ENCODE results near the gene NR2E3. TPM values are rescaled to one million over a fixed set of nuclear protein-coding genes. Genes with fewer than 3 reads are reported as not detected.

The NR2E3 gene
- total and polyA plus RNA-seq, 2 donors from 2014 or later = 0.19 TPM; not detected in 1

GRCh38 chr15:71782422-71783165, 27.8 kb upstream of the NR2E3 start:
- intact Hi-C loops (cut with DNase I) = no loop called here
- no peaks in the 10 kb centered on the region for H3K27me3 ChIP-seq (ENCODE audit: control insufficient read depth, insufficient read depth, low read length)
- H3K4me1 ChIP-seq (ENCODE audit: control insufficient read depth in 2 of 3, insufficient read depth in 2 of 3, low read depth in 1 of 3, low read length in 3 of 3) = peaks cover 0 to 7% (median 6%) of the 10 kb centered on the region in 3 donors
- no peak overlapping the region for H3K27ac ChIP-seq (ENCODE audit: low read depth in 2 of 2, low read length in 2 of 2)
- FAIRE-seq (no peak), DNase-seq (no peak)
- H3K36me3 ChIP-seq (ENCODE audit: control insufficient read depth in 2 of 3, insufficient read depth in 3 of 3, low read length in 3 of 3) = no peaks in the 10 kb centered on the region
- H3K9me3 ChIP-seq (ENCODE audit: control insufficient read depth in 2 of 3, insufficient read depth in 1 of 3, low read length in 3 of 3) = no peaks in the 10 kb centered on the region
- no peak overlapping the region for H3K4me3 ChIP-seq (ENCODE audit: low read length in 3 of 3)
- TF ChIP-seq CTCF (IDR thresholded peaks at IDR 0.05; ENCODE audit: borderline replicate concordance, extremely low read depth, insufficient read depth) = no peak
- no peak overlapping the region for H3K9ac ChIP-seq (ENCODE audit: low read length in 3 of 3)

- Histone ChIP-seq H3K27me3 (ENCODE audit: control insufficient read depth, insufficient read depth, low read length) (no peaks in the 10 kb centered on the region), H3K4me3 (ENCODE audit: low read length in 3 of 3) (no peak overlapping the region), H3K27ac (ENCODE audit: low read depth in 2 of 2, low read length in 2 of 2) (no peak overlapping the region), H3K9me3 (ENCODE audit: control insufficient read depth in 2 of 3, insufficient read depth in 1 of 3, low read length in 3 of 3) (no peaks in the 10 kb centered on the region), H3K36me3 (ENCODE audit: control insufficient read depth in 2 of 3, insufficient read depth in 3 of 3, low read length in 3 of 3) (no peaks in the 10 kb centered on the region), H3K4me1 (ENCODE audit: control insufficient read depth in 2 of 3, insufficient read depth in 2 of 3, low read depth in 1 of 3, low read length in 3 of 3) (peaks cover 0 to 7% (median 6%) of the 10 kb centered on the region in 3 donors), H3K9ac (ENCODE audit: low read length in 3 of 3) (no peak overlapping the region)
- DNase-seq (no peak), FAIRE-seq (no peak)
- intact Hi-C loops (cut with DNase I) = no loop called here
- no peak for TF ChIP-seq CTCF (IDR thresholded peaks at IDR 0.05; ENCODE audit: borderline replicate concordance, extremely low read depth, insufficient read depth)
Observed at GRCh38 chr15:71784719-71785118, 25.6 kb upstream of the NR2E3 start.

- no peaks in the 10 kb centered on the region for H3K9me3 ChIP-seq (ENCODE audit: control insufficient read depth in 2 of 3, insufficient read depth in 1 of 3, low read length in 3 of 3)
- no peak for TF ChIP-seq CTCF (IDR thresholded peaks at IDR 0.05; ENCODE audit: borderline replicate concordance, extremely low read depth, insufficient read depth)
- H3K4me1 ChIP-seq (ENCODE audit: control insufficient read depth in 2 of 3, insufficient read depth in 2 of 3, low read depth in 1 of 3, low read length in 3 of 3) = peaks cover 0 to 7% (median 0%) of the 10 kb centered on the region in 3 donors
- H3K36me3 ChIP-seq (ENCODE audit: control insufficient read depth in 2 of 3, insufficient read depth in 3 of 3, low read length in 3 of 3) = no peaks in the 10 kb centered on the region
- H3K4me3 ChIP-seq (ENCODE audit: low read length in 3 of 3) = no peak overlapping the region
- no peaks in the 10 kb centered on the region for H3K27me3 ChIP-seq (ENCODE audit: control insufficient read depth, insufficient read depth, low read length)
- DNase-seq (no peak), FAIRE-seq (no peak)
- intact Hi-C loops (cut with DNase I) = no loop called here
- no peak overlapping the region for H3K27ac ChIP-seq (ENCODE audit: low read depth in 2 of 2, low read length in 2 of 2)
- no peak overlapping the region for H3K9ac ChIP-seq (ENCODE audit: low read length in 3 of 3)
Observed at GRCh38 chr15:71785996-71786395, 24.4 kb upstream of the NR2E3 start.

All from kidney (tissue), 14 donors.